SK-N-SH (cell line): ENCODE data around the gene ARHGAP26. TPM values are rescaled to one million over a fixed set of nuclear protein-coding genes. Genes with fewer than 3 reads are reported as not detected.

Experiments
- CTCF ChIA-PET: fragments of 300-600, 350-600 bp; formaldehyde crosslinking; extraction: SDS; loops from one replicate; lab custom pipeline; 2021; lab: Yijun Ruan, JAX
- POLR2A ChIA-PET: fragments of 350-600 bp; sonication (Branson Sonifier 250); formaldehyde crosslinking; extraction: SDS; loops from one replicate; lab custom pipeline; 2020; ENCODE audit warnings: antibody characterized with exemption, inconsistent platforms; lab: Yijun Ruan, JAX
- DNase-seq: peaks from one replicate; pipeline ENCODE4 v3.0.0; 2012
- H2AFZ ChIP-seq: fragments of 200-600 bp; sonication (generic); 2 replicates; pipeline ENCODE4 v1.8.1; 2016; ENCODE audit warnings: antibody characterized with exemption, mild to moderate bottlenecking, low read depth
- H3F3A ChIP-seq: fragments of 200-600 bp; sonication (generic); replicated peaks from 2 replicates; pipeline ENCODE3; 2016; ENCODE audit warnings: antibody characterized with exemption, mild to moderate bottlenecking; ENCODE audit not compliant: insufficient read depth
- H3K27ac ChIP-seq, 2 experiments: fragments of 200-500 bp in 1 of 2; fragments of 200-600 bp in 1 of 2; sonication (Bioruptor generic) in 1 of 2; sonication (generic), shearing (Covaris generic) in 1 of 2; 2 replicates each; pipeline versions ENCODE4 v1.5.1 to v1.6.1; 2014 to 2016; ENCODE audit warnings: low read depth in 2 of 2, inconsistent platforms in 1 of 2, low read length in 1 of 2, mild to moderate bottlenecking in 1 of 2, mixed read lengths in 1 of 2
- H3K27me3 ChIP-seq: fragments of 200-600 bp; sonication (generic), shearing (Covaris generic); 2 replicates; pipeline ENCODE4 v1.6.1; 2016; ENCODE audit warnings: mixed run types; ENCODE audit not compliant: insufficient read depth
- H3K36me3 ChIP-seq, 2 experiments: fragments of 200-500 bp in 1 of 2; fragments of 200-600 bp in 1 of 2; sonication (Bioruptor generic) in 1 of 2; sonication (generic) in 1 of 2; replicated peaks in 1 of 2; 2 replicates each; pipeline versions ENCODE3 to v1.5.1; 2014 to 2016; ENCODE audit warnings: low read length in 1 of 2, mild to moderate bottlenecking in 1 of 2; ENCODE audit not compliant: insufficient read depth in 2 of 2, control insufficient read depth in 1 of 2
- H3K4me1 ChIP-seq, 2 experiments: fragments of 200-500 bp in 1 of 2; fragments of 200-600 bp in 1 of 2; sonication (Bioruptor generic) in 1 of 2; sonication (generic), shearing (Covaris generic) in 1 of 2; 2 replicates each; pipeline versions ENCODE4 v1.5.1 to v1.6.1; 2014 to 2016; ENCODE audit warnings: low read depth in 1 of 2, low read length in 1 of 2, mixed run types in 1 of 2; ENCODE audit not compliant: insufficient read depth in 2 of 2, control insufficient read depth in 1 of 2
- H3K4me2 ChIP-seq: fragments of 200-600 bp; sonication (generic), shearing (Covaris generic); 2 replicates; pipeline ENCODE4 v1.6.1; 2017; ENCODE audit warnings: mixed run types
- H3K4me3 ChIP-seq, 2 experiments: fragments of 200-500 bp in 1 of 2; fragments of 200-600 bp in 1 of 2; sonication (Bioruptor generic) in 1 of 2; sonication (generic), shearing (Covaris generic) in 1 of 2; 2 replicates each; pipeline versions ENCODE4 v1.5.1 to v1.8.1; 2014 to 2016; ENCODE audit warnings: low read depth in 2 of 2, inconsistent platforms in 1 of 2, low read length in 1 of 2, mild to moderate bottlenecking in 1 of 2, mixed read lengths in 1 of 2, moderate library complexity in 1 of 2
- H3K79me2 ChIP-seq: fragments of 200-600 bp; sonication (generic); 2 replicates; pipeline ENCODE4 v1.8.1; 2017; ENCODE audit warnings: mild to moderate bottlenecking; ENCODE audit not compliant: insufficient read depth
- H3K9ac ChIP-seq: fragments of 200-600 bp; sonication (generic); 2 replicates; pipeline ENCODE4 v1.6.1; 2017; ENCODE audit warnings: mixed run types
- H3K9me2 ChIP-seq: fragments of 200-600 bp; sonication (generic); 2 replicates; pipeline ENCODE4 v1.6.1; 2017; ENCODE audit warnings: mixed run types
- H3K9me3 ChIP-seq: fragments of 200-600 bp; sonication (generic); 2 replicates; pipeline ENCODE4 v1.6.1; 2017; ENCODE audit warnings: mixed run types, mild to moderate bottlenecking, moderate library complexity
- H4K20me1 ChIP-seq: fragments of 200-600 bp; sonication (generic); 2 replicates; pipeline ENCODE4 v1.6.1; 2017; ENCODE audit warnings: mild to moderate bottlenecking, mixed run types; ENCODE audit not compliant: insufficient read depth
- EP300 ChIP-seq, 2 experiments: IDR thresholded peaks; 2 replicates each; pipeline versions ENCODE4 v1.4.0 to v1.6.1; 2012; ENCODE audit warnings: borderline replicate concordance in 1 of 2, low read depth in 1 of 2, low read length in 1 of 2
- FOSL2 ChIP-seq: IDR thresholded peaks from 2 replicates; pipeline ENCODE4 v1.4.0; 2012; ENCODE audit warnings: low read depth, mild to moderate bottlenecking, moderate library complexity, borderline replicate concordance
- JUND ChIP-seq: IDR thresholded peaks from 2 replicates; pipeline ENCODE4 v1.4.0; 2012
- MEF2A ChIP-seq: IDR thresholded peaks from 2 replicates; pipeline ENCODE4 v1.4.0; 2012; ENCODE audit warnings: low read depth, borderline replicate concordance
- NFIC ChIP-seq: IDR thresholded peaks from 2 replicates; pipeline ENCODE4 v1.4.0; 2012; ENCODE audit warnings: borderline replicate concordance
- POLR2AphosphoS5 ChIP-seq: IDR thresholded peaks from 2 replicates; pipeline ENCODE4 v1.6.1; 2012; ENCODE audit warnings: low read depth, low read length
- TCF12 ChIP-seq: IDR thresholded peaks from 2 replicates; pipeline ENCODE4 v1.4.0; 2012
- TEAD4 ChIP-seq: IDR thresholded peaks from 2 replicates; pipeline ENCODE4 v1.4.0; 2012; ENCODE audit warnings: mild to moderate bottlenecking, borderline replicate concordance; ENCODE audit not compliant: insufficient read depth
- WGBS: methylation state at CpG from one replicate; pipeline ENCODE4 v1.1.6; 2017; ENCODE audit warnings: low lambda C conversion rate; 5-methylcytosine and 5-hydroxymethylcytosine counted together
- polyA plus RNA-seq, 3 experiments: library from polyadenylated mRNA; depleted of rRNA; stranded (reverse); fragments of >200 nt; gene quantifications; 2 replicates each; pipeline ENCODE4 v1.2.3, GENCODE V29; 2012
- TF ChIP-seq, protein P1 (sequence below): IDR thresholded peaks from 2 replicates; pipeline ENCODE4 v1.4.0; 2012; ENCODE audit warnings: low read depth, borderline replicate concordance
- TF ChIP-seq, protein P2 (sequence below): fragments of 200-600 bp; sonication (generic); IDR thresholded peaks from 2 replicates; pipeline ENCODE4 v1.6.1; 2017; ENCODE audit warnings: antibody characterized with exemption, mild to moderate bottlenecking, moderate library complexity
- TF ChIP-seq, protein P3 (sequence below): IDR thresholded peaks from 2 replicates; pipeline ENCODE4; 2012
- TF ChIP-seq, protein P4 (sequence below): fragments of 150-350 bp; IDR thresholded peaks from 2 replicates; pipeline ENCODE4 v1.6.1; 2017; ENCODE audit warnings: antibody characterized with exemption, low read length, low read depth, borderline replicate concordance
- TF ChIP-seq, protein P5 (sequence below): IDR thresholded peaks from 2 replicates; pipeline ENCODE4 v1.4.0; 2012; ENCODE audit warnings: low read depth
- TF ChIP-seq, protein P6 (sequence below): IDR thresholded peaks from 2 replicates; pipeline ENCODE4 v1.6.1; 2012; ENCODE audit warnings: mild to moderate bottlenecking, low read depth, low read length, moderate library complexity

The ARHGAP26 gene
- polyA plus RNA-seq, 1 of the 3 experiments (the other 2 are of a cell fraction), result 6.1 TPM

DNA sequence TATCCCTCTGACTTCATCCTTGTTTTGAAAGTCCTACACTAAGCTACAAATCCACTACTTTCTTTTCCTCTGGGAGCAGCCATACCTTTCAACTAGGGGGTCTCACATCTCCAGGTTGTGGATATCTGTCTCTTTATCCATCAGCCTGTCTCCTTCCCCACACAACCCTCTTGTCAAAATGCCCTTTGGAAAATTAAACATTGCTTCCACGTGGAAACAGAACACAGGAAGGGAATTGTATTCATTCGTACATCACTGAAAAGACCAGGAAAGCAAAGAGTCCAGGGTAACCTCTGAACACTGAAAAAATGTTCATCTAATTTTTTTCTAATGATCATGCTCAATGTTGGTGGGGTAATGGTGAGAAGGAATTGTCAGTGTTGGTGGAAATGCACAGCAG, 429.7 kb downstream of the ARHGAP26 start (continued):
- TF ChIP-seq, protein P1, sequence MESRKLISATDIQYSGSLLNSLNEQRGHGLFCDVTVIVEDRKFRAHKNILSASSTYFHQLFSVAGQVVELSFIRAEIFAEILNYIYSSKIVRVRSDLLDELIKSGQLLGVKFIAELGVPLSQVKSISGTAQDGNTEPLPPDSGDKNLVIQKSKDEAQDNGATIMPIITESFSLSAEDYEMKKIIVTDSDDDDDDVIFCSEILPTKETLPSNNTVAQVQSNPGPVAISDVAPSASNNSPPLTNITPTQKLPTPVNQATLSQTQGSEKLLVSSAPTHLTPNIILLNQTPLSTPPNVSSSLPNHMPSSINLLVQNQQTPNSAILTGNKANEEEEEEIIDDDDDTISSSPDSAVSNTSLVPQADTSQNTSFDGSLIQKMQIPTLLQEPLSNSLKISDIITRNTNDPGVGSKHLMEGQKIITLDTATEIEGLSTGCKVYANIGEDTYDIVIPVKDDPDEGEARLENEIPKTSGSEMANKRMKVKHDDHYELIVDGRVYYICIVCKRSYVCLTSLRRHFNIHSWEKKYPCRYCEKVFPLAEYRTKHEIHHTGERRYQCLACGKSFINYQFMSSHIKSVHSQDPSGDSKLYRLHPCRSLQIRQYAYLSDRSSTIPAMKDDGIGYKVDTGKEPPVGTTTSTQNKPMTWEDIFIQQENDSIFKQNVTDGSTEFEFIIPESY, result no peak
- TF ChIP-seq TCF12, result no peak
- no peak for TF ChIP-seq POLR2AphosphoS5
- TF ChIP-seq MEF2A, result no peak
- TF ChIP-seq, protein P2, sequence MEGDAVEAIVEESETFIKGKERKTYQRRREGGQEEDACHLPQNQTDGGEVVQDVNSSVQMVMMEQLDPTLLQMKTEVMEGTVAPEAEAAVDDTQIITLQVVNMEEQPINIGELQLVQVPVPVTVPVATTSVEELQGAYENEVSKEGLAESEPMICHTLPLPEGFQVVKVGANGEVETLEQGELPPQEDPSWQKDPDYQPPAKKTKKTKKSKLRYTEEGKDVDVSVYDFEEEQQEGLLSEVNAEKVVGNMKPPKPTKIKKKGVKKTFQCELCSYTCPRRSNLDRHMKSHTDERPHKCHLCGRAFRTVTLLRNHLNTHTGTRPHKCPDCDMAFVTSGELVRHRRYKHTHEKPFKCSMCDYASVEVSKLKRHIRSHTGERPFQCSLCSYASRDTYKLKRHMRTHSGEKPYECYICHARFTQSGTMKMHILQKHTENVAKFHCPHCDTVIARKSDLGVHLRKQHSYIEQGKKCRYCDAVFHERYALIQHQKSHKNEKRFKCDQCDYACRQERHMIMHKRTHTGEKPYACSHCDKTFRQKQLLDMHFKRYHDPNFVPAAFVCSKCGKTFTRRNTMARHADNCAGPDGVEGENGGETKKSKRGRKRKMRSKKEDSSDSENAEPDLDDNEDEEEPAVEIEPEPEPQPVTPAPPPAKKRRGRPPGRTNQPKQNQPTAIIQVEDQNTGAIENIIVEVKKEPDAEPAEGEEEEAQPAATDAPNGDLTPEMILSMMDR, result no peak

DNA sequence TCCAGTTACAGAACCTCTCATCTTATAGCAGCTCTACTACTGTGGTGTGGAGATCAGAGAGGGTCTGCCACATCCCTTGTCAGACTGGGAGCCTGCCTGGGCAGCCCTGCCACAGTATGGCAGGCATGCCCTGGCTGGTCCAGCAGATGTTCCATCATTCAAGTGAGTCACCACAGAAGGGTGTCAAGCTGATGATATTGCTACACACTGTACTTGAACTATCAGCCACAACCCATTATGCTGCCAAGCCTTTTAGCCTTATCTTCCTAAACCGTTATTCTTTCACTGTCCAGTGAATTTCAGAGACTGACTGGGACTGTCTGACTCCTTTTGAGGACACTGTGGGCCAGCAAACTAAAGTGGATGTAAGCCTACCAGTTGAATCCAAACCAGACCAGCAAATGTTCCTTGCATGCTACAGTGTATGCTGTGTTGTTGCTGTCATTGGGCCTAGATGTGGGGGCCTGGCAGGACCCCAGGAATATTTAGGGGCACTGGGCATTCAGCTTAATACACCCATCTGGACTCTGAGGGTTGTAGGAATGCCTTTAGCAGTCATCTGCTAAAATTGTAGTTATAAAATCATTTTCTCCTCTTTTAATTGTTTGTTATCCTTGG, 430.7 kb downstream of the ARHGAP26 start:
- peaks cover 11% of the 10 kb centered on the region for H3F3A ChIP-seq
- ChIA-PET CTCF (interaction anchor here (1.0 kb wide), 1 partner anchor 94 kb away, joined by 3 read pairs; no protein-coding TSS in a partner anchor), POLR2A (no interaction called here)
- H3K27ac ChIP-seq, result peak overlapping the region; percentile 0 to 34; a peak in 3 of 4 replicates
- no peaks in the 10 kb centered on the region for H3K27me3 ChIP-seq
- no peak overlapping the region for H3K4me2 ChIP-seq
- no peak for DNase-seq
- H3K36me3 ChIP-seq, result peaks cover 0 to 7% of the 10 kb centered on the region in 2 experiments
- H3K79me2 ChIP-seq, result no peaks in the 10 kb centered on the region
- H4K20me1 ChIP-seq, result no peaks in the 10 kb centered on the region
- no peak overlapping the region for H3K4me3 ChIP-seq
- H2AFZ ChIP-seq, result no peak overlapping the region
- H3K9me3 ChIP-seq, result no peaks in the 10 kb centered on the region; the same call in 1 of the 2 replicates
- WGBS, result 46% methylated on average over 1 of the region's 1 CpG
- H3K9me2 ChIP-seq, result no peaks in the 10 kb centered on the region
- TF ChIP-seq NFIC (peak; percentile 46; the same call in 1 of the 2 replicates), FOSL2 (peak; percentile 62; the same call in 1 of the 2 replicates), TCF12 (peak; percentile 68), EP300 (IDR thresholded peaks at IDR 0.05; ENCODE audit: borderline replicate concordance in 1 of 2, low read depth in 1 of 2, low read length in 1 of 2) (peak in 1 of 2 experiments; percentile 58; a peak in 2 of 4 replicates), JUND (peak; percentile 41; the same call in 1 of the 2 replicates), TEAD4 (peak; percentile 22; the same call in 1 of the 2 replicates)
- TF ChIP-seq, protein P3, sequence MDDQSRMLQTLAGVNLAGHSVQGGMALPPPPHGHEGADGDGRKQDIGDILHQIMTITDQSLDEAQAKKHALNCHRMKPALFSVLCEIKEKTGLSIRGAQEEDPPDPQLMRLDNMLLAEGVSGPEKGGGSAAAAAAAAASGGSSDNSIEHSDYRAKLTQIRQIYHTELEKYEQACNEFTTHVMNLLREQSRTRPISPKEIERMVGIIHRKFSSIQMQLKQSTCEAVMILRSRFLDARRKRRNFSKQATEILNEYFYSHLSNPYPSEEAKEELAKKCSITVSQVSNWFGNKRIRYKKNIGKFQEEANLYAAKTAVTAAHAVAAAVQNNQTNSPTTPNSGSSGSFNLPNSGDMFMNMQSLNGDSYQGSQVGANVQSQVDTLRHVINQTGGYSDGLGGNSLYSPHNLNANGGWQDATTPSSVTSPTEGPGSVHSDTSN, result peak; percentile 86
- TF ChIP-seq, protein P4, sequence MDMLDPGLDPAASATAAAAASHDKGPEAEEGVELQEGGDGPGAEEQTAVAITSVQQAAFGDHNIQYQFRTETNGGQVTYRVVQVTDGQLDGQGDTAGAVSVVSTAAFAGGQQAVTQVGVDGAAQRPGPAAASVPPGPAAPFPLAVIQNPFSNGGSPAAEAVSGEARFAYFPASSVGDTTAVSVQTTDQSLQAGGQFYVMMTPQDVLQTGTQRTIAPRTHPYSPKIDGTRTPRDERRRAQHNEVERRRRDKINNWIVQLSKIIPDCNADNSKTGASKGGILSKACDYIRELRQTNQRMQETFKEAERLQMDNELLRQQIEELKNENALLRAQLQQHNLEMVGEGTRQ, result no peak
- TF ChIP-seq, protein P5, sequence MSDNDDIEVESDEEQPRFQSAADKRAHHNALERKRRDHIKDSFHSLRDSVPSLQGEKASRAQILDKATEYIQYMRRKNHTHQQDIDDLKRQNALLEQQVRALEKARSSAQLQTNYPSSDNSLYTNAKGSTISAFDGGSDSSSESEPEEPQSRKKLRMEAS, result peak; percentile 47
- TF ChIP-seq, protein P6, sequence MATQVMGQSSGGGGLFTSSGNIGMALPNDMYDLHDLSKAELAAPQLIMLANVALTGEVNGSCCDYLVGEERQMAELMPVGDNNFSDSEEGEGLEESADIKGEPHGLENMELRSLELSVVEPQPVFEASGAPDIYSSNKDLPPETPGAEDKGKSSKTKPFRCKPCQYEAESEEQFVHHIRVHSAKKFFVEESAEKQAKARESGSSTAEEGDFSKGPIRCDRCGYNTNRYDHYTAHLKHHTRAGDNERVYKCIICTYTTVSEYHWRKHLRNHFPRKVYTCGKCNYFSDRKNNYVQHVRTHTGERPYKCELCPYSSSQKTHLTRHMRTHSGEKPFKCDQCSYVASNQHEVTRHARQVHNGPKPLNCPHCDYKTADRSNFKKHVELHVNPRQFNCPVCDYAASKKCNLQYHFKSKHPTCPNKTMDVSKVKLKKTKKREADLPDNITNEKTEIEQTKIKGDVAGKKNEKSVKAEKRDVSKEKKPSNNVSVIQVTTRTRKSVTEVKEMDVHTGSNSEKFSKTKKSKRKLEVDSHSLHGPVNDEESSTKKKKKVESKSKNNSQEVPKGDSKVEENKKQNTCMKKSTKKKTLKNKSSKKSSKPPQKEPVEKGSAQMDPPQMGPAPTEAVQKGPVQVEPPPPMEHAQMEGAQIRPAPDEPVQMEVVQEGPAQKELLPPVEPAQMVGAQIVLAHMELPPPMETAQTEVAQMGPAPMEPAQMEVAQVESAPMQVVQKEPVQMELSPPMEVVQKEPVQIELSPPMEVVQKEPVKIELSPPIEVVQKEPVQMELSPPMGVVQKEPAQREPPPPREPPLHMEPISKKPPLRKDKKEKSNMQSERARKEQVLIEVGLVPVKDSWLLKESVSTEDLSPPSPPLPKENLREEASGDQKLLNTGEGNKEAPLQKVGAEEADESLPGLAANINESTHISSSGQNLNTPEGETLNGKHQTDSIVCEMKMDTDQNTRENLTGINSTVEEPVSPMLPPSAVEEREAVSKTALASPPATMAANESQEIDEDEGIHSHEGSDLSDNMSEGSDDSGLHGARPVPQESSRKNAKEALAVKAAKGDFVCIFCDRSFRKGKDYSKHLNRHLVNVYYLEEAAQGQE, result no peak
- peaks cover 0 to 7% of the 10 kb centered on the region in 2 experiments for H3K4me1 ChIP-seq
- H3K9ac ChIP-seq, result no peak overlapping the region
